Ishikawa (cell line): Measurements from ENCODE around the gene TRAPPC4.

Experiments used
- CEBPB ChIP-seq: IDR thresholded peaks from 2 replicates; pipeline ENCODE4 v1.6.1; 2012
- CREB1 ChIP-seq: IDR thresholded peaks from 2 replicates; pipeline ENCODE4 v1.6.1; 2012; ENCODE audit warnings: low read depth
- EGR1 ChIP-seq: IDR thresholded peaks from 2 replicates; pipeline ENCODE4 v1.6.1; 2012
- EP300 ChIP-seq: IDR thresholded peaks from 2 replicates; pipeline ENCODE4 v1.6.1; 2012; ENCODE audit warnings: borderline replicate concordance
- FOXM1 ChIP-seq: IDR thresholded peaks from 2 replicates; pipeline ENCODE4 v1.6.1; 2012; ENCODE audit warnings: low read depth, borderline replicate concordance
- MAX ChIP-seq: IDR thresholded peaks from 2 replicates; pipeline ENCODE4 v1.6.1; 2012
- NFIC ChIP-seq: IDR thresholded peaks from 2 replicates; pipeline ENCODE4 v1.6.1; 2012
- RAD21 ChIP-seq: IDR thresholded peaks from 2 replicates; pipeline ENCODE4 v1.6.1; 2012; ENCODE audit warnings: low read depth
- REST ChIP-seq: IDR thresholded peaks from 2 replicates; pipeline ENCODE4 v1.6.1; 2012; ENCODE audit warnings: low read depth, mild to moderate bottlenecking
- TAF1 ChIP-seq: IDR thresholded peaks from 2 replicates; pipeline ENCODE4 v1.6.1; 2012; ENCODE audit warnings: low read depth, mild to moderate bottlenecking
- TCF12 ChIP-seq: IDR thresholded peaks from 2 replicates; pipeline ENCODE4 v1.6.1; 2012; ENCODE audit warnings: low read depth
- TEAD4 ChIP-seq: IDR thresholded peaks from 2 replicates; pipeline ENCODE4 v1.6.1; 2012
- USF1 ChIP-seq: IDR thresholded peaks from 2 replicates; pipeline ENCODE4 v1.6.1; 2012
- YY1 ChIP-seq: IDR thresholded peaks from 2 replicates; pipeline ENCODE4 v1.6.1; 2012; ENCODE audit warnings: low read depth
- ZBTB7A ChIP-seq: IDR thresholded peaks from 2 replicates; pipeline ENCODE4 v1.6.1; 2012; ENCODE audit warnings: low read depth

The TRAPPC4 gene

GRCh38 chr11:119067371-119068222 is 49.0 kb downstream of the TRAPPC4 start, which contains the start of gene VPS11:
Gene VPS11 (plus strand): TSS chr11:119067818. CDS start chr11:119067824, 6 bp downstream.
- TF ChIP-seq ZBTB7A (no peak), RAD21 (no peak), REST (no peak), FOXM1 (no peak), TEAD4 (0 out of 2 replicates have a peak, but pooled peaks have one; percentile 4), YY1 (peak; percentile 98), NFIC (no peak), EP300 (no peak), MAX (peak; percentile 76), USF1 (peak; percentile 98), CREB1 (no peak), EGR1 (no peak), TAF1 (peak; percentile 88), CEBPB (no peak), TCF12 (peak; percentile 41)
